B cell (primary cell): ENCODE measurements around the gene THRB. TPM values are rescaled to one million over a fixed set of nuclear protein-coding genes. Genes with fewer than 3 reads are reported as not detected.

Experiments
- ATAC-seq: fragments of 200-7000 bp; cut with Tn5 transposase; one replicate; pipeline ENCODE4 v1.10.0; 2021; ENCODE audit warnings: low read depth, mild to moderate bottlenecking, moderate number of reproducible peaks, moderate library complexity
- CTCF ChIA-PET: fragments of 350-600 bp; sonication (Branson Sonifier 250); formaldehyde crosslinking; loops from one replicate; lab custom pipeline; 2021; ENCODE audit warnings: antibody characterized with exemption, inconsistent platforms; lab: Charles Lee
- POLR2A ChIA-PET: fragments of 350-600 bp; sonication (Branson Sonifier 250); formaldehyde crosslinking; loops from one replicate; lab custom pipeline; 2021; ENCODE audit warnings: antibody characterized with exemption; lab: Charles Lee
- DNase-seq: peaks from one replicate; pipeline ENCODE4 v3.0.0; 2013
- H2AFZ ChIP-seq: 2 replicates; pipeline ENCODE4 v1.6.1; 2012; ENCODE audit warnings: mild to moderate bottlenecking, low read depth, low read length; ENCODE audit not compliant: insufficient read depth, poor library complexity, severe bottlenecking
- H3K27ac ChIP-seq, 2 donors: 1 replicate in 1 of 2; 2 replicates in 1 of 2; pipeline ENCODE4 v1.5.1; 2012 to 2013; ENCODE audit warnings: low read length in 2 of 2, mild to moderate bottlenecking in 2 of 2, moderate library complexity in 1 of 2
- H3K27me3 ChIP-seq, 4 experiments: fragments of 200-600 bp in 1 of 4; sonication (generic) in 1 of 4; replicated peaks in 1 of 4; 1 replicate in 2 of 4; 2 replicates in 2 of 4; pipeline versions ENCODE4 v1.6.1 to v1.7.0; 2013 to 2016; ENCODE audit warnings: low read length in 3 of 4, mild to moderate bottlenecking in 2 of 4, mixed read lengths in 1 of 4, moderate library complexity in 1 of 4; ENCODE audit not compliant: insufficient read depth in 4 of 4, control insufficient read depth in 3 of 4; ENCODE audit errors: control extremely low read depth in 1 of 4
- H3K36me3 ChIP-seq, 2 experiments: replicated peaks in 1 of 2; 1 replicate in 1 of 2; 2 replicates in 1 of 2; pipeline versions ENCODE4 v1.6.1 to v1.7.1; 2013; ENCODE audit warnings: low read length in 1 of 2; ENCODE audit not compliant: insufficient read depth in 2 of 2, control insufficient read depth in 1 of 2; ENCODE audit errors: control extremely low read depth in 1 of 2, extremely low read depth in 1 of 2
- H3K4me1 ChIP-seq, 2 donors: fragments of 200-600 bp in 1 of 2; sonication (generic) in 1 of 2; 1 replicate in 1 of 2; 2 replicates in 1 of 2; pipeline versions ENCODE4 v1.5.1 to v1.6.1; 2013 to 2017; ENCODE audit warnings: low read length in 2 of 2; ENCODE audit not compliant: control insufficient read depth in 2 of 2, insufficient read depth in 2 of 2
- H3K4me2 ChIP-seq: replicated peaks from 2 replicates; pipeline ENCODE3; 2012; ENCODE audit warnings: mild to moderate bottlenecking, low read depth, low read length; ENCODE audit not compliant: poor library complexity, severe bottlenecking
- H3K4me3 ChIP-seq, 5 experiments: fragments of 200-600 bp in 1 of 5; sonication (generic) in 1 of 5; 1 replicate in 3 of 5; 2 replicates in 2 of 5; pipeline versions ENCODE4 v1.5.1 to v1.7.0; 2011 to 2016; ENCODE audit warnings: low read length in 4 of 5, mild to moderate bottlenecking in 4 of 5, low read depth in 2 of 5, control low read depth in 1 of 5, moderate library complexity in 1 of 5; ENCODE audit not compliant: insufficient read depth in 1 of 5; ENCODE audit errors: control extremely low read depth in 1 of 5, extremely low read depth in 1 of 5
- H3K79me2 ChIP-seq: fragments of 200-600 bp; sonication (generic); one replicate; pipeline ENCODE4 v1.6.0; 2016; ENCODE audit warnings: low read length; ENCODE audit not compliant: control insufficient read depth, insufficient read depth
- H3K9ac ChIP-seq: fragments of 200-600 bp; sonication (generic); 2 replicates; pipeline ENCODE4 v1.6.1; 2017; ENCODE audit warnings: mild to moderate bottlenecking, low read length, moderate library complexity
- H3K9me3 ChIP-seq, 3 donors: one replicate each; pipeline versions ENCODE4 v1.6.1 to v1.7.1; 2013; ENCODE audit warnings: low read length in 2 of 3; ENCODE audit not compliant: control insufficient read depth in 2 of 3, insufficient read depth in 1 of 3; ENCODE audit errors: control extremely low read depth in 1 of 3
- H4K20me1 ChIP-seq: 2 replicates; pipeline ENCODE4 v1.6.0; 2012; ENCODE audit warnings: mild to moderate bottlenecking, low read length; ENCODE audit not compliant: insufficient read depth, control insufficient read depth, poor library complexity, severe bottlenecking
- H3K27ac Mint-ChIP-seq: one replicate; pipeline ENCODE4 v1.8.0; 2021; ENCODE audit warnings: mixed read lengths
- H3K27me3 Mint-ChIP-seq: one replicate; pipeline ENCODE4 v1.8.0; 2021; ENCODE audit warnings: mixed read lengths
- H3K4me1 Mint-ChIP-seq: one replicate; pipeline ENCODE4 v1.8.0; 2021; ENCODE audit warnings: mixed read lengths
- H3K4me3 Mint-ChIP-seq: one replicate; pipeline ENCODE4 v1.8.0; 2021; ENCODE audit warnings: mixed read lengths
- H3K9me3 Mint-ChIP-seq: one replicate; pipeline ENCODE4 v1.8.0; 2022; ENCODE audit warnings: mixed read lengths; ENCODE audit not compliant: insufficient read depth
- CTCF ChIP-seq: fragments of 200-600 bp; IDR thresholded peaks from one replicate; pipeline ENCODE4 v1.8.0; 2022; ENCODE audit warnings: antibody characterized with exemption, mild to moderate bottlenecking
- EZH2 ChIP-seq: IDR thresholded peaks from 2 replicates; pipeline ENCODE4 v1.6.1; 2012; ENCODE audit warnings: borderline replicate concordance, low read depth, mild to moderate bottlenecking, moderate library complexity, low read length; ENCODE audit not compliant: insufficient read depth, poor library complexity, severe bottlenecking
- WGBS: methylation state at CpG from one replicate; pipeline ENCODE4 v1.1.5; 2013; ENCODE audit warnings: missing lambda C conversion rate; ENCODE audit not compliant: insufficient coverage; 5-methylcytosine and 5-hydroxymethylcytosine counted together
- intact Hi-C: fragments of 100-400 bp; cut with micrococcal nuclease; formaldehyde crosslinking; loops from one replicate; pipeline ENCODE4 v1.10.0; 2022
- polyA plus RNA-seq: library from polyadenylated mRNA; depleted of rRNA; stranded (reverse); fragments of >200 nt; gene quantifications from 2 replicates; pipeline ENCODE4 v1.2.3, GENCODE V29; 2012
- total RNA-seq, 2 donors: library from RNA; stranded (reverse); fragments of 120-200 nt in 1 of 2; gene quantifications; 1 replicate in 1 of 2; 2 replicates in 1 of 2; pipeline versions ENCODE4 v1.2.3 to v1.2.4, GENCODE V29; 2013 to 2022

The THRB gene
- total and polyA plus RNA-seq, 2 donors (not counting 1 experiment from before 2014, with no cell fraction given) = 0.86 to 1.8 TPM

DNA sequence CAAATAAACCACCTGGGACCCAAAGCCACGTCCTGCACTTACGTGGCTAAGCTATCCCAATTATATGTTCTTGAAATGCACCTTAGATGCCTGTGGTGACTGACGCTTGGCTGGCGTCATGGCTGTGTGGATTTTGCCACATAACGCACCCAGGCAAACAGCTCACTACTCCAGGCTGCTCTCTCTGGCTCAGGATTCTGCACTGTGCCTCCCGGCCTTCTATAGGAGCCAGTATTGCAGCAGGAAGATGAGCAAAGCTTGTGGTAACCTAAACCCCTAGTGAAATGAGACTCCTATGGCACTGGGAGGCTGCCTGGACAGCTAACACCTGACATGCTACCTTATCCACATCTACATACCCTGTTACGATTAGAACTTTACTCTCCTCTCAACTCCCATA is 179.3 kb downstream of the THRB start:
- H3K9me3 ChIP-seq = peaks cover 0 to 3% (median 0%) of the 10 kb centered on the region in 3 donors
- no peak overlapping the region for H3K4me3 ChIP-seq
- ATAC-seq (no peak), DNase-seq (no peak)
- H3K4me2 ChIP-seq = no peak overlapping the region
- Mint-ChIP-seq H3K9me3 (peaks cover 5% of the 10 kb centered on the region), H3K27me3 (no peaks in the 10 kb centered on the region), H3K4me1 (no peaks in the 10 kb centered on the region), H3K27ac (no peak overlapping the region), H3K4me3 (no peak overlapping the region)
- H4K20me1 ChIP-seq = no peaks in the 10 kb centered on the region
- H3K79me2 ChIP-seq = no peaks in the 10 kb centered on the region
- no peaks in the 10 kb centered on the region for H3K36me3 ChIP-seq
- H2AFZ ChIP-seq = no peak overlapping the region
- POLR2A ChIA-PET = no interaction called here
- no peaks in the 10 kb centered on the region for H3K4me1 ChIP-seq
- H3K27ac ChIP-seq = no peak overlapping the region
- no peaks in the 10 kb centered on the region for H3K27me3 ChIP-seq
- TF ChIP-seq EZH2 = no peak
- TF ChIP-seq CTCF = no peak
- 90% methylated on average over 6 of the region's 7 CpGs for WGBS
- intact Hi-C loops = no loop called here
- no peak overlapping the region for H3K9ac ChIP-seq
- CTCF ChIA-PET = no interaction called here

- no peaks in the 10 kb centered on the region for H3K4me1 Mint-ChIP-seq
- 89% methylated on average over 1 of the region's 2 CpGs for WGBS
- no peak overlapping the region for H3K27ac ChIP-seq
- ATAC-seq (no peak), DNase-seq (no peak)
- no peak overlapping the region for H3K4me2 ChIP-seq
- H3K9me3 ChIP-seq = no peaks in the 10 kb centered on the region
- H3K36me3 ChIP-seq = no peaks in the 10 kb centered on the region
- no peaks in the 10 kb centered on the region for H3K27me3 ChIP-seq
- H3K27me3 Mint-ChIP-seq = no peaks in the 10 kb centered on the region
- H3K27ac Mint-ChIP-seq = no peak overlapping the region
- H2AFZ ChIP-seq = no peak overlapping the region
- H3K9me3 Mint-ChIP-seq = no peaks in the 10 kb centered on the region
- no peaks in the 10 kb centered on the region for H4K20me1 ChIP-seq
- TF ChIP-seq EZH2 (no peak), CTCF (no peak)
- CTCF ChIA-PET = no interaction called here
- H3K4me1 ChIP-seq = no peaks in the 10 kb centered on the region
- POLR2A ChIA-PET = no interaction called here
- intact Hi-C loops = no loop called here
- no peak overlapping the region for H3K4me3 ChIP-seq
- H3K9ac ChIP-seq = no peak overlapping the region
- H3K4me3 Mint-ChIP-seq = no peak overlapping the region
- H3K79me2 ChIP-seq = no peaks in the 10 kb centered on the region
These were observed 182.8 kb downstream of the THRB start for GRCh38 chr3:24311881-24312280.
